Inflammatory macrophage treated with lipopolysaccharide for 1 hour (primary cell): ENCODE data around the gene CUL9.
A peak's percentile ranks its signal among the peaks of the same experiment; 100 is the strongest.

Experiments
- DNase-seq, 2 donors: peaks; one replicate each; pipeline ENCODE4 v3.0.0-alpha.2; 2020 to 2022

CUL9 gene

DNA sequence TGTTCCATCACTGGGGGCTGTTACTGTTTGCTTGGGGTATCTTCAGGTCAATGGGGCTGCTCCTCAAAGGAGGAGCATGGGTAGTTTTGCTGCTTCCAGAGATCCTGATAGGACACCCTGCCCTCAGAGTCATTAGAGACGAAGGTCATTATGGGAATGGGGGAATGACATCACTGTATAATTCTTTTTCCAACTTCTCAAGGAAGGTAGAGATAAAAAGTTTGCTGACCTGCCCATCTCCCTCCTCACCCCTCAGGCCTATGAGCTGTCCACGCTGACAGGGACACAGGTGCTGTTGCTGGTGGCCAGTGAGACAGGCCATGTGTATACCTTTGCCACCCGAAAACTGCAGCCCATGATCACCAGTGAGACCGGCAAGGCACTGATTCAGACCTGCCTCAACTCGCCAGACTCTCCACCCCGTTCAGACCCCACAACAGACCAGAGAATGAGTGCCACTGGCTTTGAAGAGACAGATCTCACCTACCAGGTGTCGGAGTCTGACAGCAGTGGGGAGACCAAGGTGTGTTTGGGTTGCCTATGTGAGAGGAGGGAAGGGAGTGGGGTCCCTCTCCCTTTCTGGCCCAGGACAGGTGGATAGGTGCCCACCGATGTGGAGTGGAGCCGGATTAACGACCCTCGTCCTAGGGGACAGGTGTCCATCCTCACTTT is 8.3 kb upstream of the CUL9 start:
- DNase-seq: no peak

DNA sequence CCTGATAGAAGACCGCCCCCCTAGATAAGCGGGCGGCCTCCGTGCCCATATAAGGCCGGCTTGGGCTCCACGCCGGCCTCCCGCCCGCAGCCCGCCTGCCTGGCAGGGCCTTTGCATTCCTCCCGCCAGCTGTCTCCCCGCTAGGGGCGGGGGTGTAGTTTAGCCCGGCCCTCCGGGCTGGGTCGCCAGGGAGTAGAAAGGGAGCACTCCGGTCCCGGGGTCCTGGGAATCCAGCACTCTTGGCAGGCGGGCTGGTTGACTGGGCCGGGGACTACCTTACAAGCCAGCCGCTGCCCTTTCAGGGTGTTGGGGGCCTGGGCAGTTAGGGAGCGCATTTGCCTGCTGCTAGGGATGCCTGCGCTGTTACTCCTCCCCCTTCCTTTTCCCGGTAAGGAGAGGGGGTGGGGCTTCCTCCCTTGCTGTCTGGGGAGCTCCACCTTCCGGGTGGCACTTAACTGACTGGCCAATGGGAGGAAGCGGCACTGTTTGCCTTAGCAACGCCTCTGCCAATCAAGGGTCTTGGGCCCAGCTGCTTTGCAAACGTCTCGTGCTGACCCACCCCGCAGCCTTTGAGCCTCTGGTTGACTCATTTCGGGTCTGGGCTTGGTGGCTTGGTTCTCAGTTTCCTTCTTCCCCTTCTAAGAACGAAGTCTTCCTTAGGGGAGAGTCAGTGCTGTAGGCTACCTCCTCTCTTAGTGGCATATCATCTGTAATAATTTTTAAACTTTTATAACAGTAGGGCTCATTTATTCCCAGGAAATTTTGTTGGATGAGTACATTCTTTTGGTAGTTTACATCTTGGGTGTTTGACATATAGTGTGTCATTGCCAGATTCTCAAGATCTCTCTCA is 7.5 kb upstream of the CUL9 start:
- peak; percentile 97 to 99 for DNase-seq

DNA sequence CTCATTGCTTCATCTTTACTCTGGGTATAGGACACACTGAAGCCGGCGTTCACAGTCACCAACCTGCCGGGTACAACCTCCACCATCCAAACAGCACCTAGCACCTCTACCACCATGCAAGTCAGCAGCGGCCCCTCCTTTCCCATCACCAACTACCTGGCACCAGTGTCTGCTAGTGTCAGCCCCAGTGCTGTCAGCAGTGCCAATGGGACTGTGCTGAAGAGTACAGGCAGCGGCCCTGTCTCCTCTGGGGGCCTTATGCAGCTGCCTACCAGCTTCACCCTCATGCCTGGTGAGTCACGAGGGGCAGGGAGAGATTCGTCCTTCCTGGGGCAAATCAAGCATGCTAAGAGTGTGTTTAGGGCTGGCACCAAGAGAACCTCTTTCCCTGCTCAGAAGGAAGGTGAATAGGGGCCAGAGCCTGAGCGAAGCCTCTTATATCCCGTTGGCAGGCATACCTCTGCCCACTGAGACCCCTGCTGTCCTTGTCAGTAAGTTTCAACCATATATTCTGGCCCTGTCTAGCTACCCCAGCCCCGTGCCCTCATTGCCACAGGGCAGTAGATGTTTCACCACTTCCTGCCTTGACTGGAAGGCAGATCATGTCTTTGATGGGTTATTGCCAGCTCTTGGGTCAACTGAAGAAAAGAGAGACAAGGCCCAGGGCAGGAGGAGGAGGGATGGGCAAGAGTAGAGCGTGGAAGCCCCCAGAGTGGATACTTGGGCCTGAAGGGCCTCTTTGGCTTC is 6.1 kb upstream of the CUL9 start:
- DNase-seq: no peak

DNA sequence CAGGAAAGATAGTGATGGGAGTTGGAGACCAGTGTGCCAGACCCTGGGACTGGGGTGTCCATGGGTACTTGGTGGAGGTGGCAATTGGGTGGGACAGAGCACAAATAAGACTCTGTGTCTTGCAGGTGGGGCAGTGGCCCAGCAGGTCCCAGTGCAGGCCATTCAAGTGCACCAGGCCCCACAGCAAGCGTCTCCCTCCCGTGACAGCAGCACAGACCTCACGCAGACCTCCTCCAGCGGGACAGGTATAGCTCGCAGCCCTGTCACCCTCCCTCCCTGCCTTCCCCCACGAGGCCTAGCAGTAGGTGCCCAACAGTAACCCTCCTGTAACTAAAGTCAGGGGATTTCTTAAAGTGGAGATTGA is 5.6 kb upstream of the CUL9 start:
- DNase-seq: no peak

DNA sequence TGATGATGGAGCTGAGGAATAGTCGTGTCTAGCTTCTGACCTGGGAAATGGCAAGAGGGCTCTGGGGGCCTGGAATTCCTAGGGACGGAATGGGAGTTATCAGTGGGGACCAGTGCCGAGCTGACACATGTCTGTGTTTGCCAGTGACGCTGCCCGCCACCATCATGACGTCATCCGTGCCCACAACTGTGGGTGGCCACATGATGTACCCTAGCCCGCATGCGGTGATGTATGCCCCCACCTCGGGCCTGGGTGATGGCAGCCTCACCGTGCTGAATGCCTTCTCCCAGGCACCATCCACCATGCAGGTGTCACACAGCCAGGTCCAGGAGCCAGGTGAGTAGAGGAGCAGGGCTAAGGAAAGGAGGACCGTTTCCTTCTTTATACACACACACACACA is 3.8 kb upstream of the CUL9 start:
- DNase-seq: no peak

DNA sequence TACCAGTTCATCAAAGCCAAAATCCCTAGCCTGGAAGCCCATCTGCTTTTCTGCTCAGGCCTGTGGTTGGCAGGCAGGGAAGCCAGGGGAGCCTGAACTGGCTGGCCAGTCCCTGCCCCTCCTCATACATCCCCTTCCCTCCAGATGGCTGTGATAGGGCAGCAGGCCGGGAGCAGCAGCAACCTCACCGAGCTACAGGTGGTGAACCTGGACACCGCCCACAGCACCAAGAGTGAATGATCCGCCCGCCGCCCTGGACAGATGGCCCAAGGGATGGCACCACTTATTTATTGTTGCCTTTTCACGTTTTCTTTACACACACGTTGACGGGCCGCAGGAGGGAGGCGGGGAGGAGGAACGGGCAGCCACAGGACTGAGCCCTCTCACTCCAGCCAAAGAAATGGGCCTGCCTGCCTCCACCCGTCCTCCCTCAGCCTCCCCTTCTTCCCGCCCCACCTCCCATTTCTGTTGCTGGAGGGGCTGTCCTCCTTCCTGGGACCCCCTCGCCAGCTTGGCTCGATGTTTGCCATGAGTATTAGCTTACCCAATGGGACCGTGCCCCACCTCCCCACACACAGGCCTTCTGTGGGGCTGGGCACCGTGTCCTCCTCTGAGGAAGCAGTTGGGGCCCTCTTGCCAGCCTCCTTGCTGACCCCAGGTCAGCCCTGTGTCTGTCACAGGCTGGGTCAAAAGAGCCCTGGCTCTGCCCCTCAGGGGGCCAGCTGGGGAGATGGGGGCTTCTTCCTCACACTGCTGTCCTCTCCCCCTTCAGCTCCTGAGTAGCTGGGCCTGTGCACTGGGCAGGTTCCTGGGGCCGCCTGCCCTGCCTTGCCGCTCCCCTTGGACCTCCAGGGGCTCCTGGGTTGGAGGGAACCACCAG is 2.8 kb upstream of the CUL9 start:
- DNase-seq: no peak

DNA sequence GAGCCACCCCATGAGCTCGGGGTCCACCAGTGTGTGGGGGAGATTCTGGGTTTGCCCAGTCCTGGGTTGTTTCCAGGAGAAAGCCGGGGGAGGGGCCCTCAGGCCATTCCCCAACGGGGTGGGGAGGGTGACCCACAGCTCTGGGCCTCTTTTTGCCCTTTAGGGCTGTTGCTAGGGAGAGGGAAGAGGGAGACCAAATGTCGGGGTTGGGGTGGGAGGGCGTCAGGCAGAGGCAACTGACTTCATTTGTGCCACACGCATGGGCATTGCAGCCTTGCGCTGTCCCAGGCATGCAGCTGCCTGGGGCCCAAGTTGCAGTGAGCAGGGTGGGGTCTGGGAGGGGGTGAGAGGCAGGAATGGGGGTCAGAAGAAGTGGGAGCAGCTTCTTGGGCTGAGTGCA is 1.9 kb upstream of the CUL9 start:
- DNase-seq: no peak

DNA sequence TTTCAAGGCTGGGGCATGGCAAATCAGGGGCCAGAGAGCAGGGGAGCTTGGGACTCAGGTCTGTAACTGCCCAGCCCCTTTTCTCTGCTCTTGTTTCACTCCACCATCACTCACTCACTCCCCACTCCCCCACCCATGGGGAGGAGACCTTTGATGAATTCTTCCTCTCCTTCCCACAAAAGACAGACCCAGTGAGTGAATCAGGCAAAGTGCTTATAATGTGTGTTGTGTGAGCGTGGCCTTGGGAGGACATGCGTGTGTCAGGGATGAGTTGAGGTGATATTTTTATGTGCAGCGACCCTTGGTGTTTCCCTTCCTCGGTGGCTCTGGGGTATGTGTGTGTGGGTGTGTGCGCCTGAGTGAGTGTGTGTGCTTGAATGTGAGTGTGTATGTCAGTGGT is 1.0 kb upstream of the CUL9 start:
- DNase-seq: no peak

DNA sequence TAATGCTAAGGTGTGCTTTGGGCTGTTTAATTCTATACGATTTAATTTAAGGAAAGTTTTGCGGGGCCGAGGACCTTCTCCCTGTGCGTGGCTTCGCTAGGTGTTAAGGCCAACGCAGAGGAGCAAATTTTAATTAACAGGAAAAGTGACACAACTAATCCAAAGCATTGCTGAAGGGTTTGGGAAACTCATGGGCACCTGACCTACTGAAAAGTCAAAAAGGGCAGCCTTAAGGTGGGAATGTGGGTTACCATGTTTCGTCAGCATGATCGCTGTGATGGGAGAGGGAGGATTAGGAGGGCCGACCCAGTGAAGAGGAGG is 415 bp upstream of the CUL9 start:
- DNase-seq: no peak

DNA sequence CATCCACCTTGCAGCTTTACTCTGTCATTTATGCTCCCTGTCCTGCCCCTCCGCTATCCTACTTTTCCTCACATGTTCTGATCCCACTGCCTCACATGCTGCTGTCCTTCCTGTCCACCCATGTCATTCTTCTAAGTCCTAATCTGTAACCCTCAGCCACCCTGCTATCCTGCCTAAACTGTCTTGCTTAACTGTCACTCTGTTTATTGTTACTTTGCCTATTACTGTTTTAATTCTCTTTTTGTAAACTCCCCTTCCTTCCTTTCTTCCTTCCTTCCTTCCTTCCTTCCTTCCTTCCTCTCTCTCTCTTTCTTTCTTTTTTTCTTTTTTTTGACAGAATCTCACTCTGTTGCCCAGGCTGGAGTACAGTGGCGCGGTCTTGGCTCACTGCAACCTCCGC is 1.4 kb downstream of the CUL9 start:
- no peak for DNase-seq

DNA sequence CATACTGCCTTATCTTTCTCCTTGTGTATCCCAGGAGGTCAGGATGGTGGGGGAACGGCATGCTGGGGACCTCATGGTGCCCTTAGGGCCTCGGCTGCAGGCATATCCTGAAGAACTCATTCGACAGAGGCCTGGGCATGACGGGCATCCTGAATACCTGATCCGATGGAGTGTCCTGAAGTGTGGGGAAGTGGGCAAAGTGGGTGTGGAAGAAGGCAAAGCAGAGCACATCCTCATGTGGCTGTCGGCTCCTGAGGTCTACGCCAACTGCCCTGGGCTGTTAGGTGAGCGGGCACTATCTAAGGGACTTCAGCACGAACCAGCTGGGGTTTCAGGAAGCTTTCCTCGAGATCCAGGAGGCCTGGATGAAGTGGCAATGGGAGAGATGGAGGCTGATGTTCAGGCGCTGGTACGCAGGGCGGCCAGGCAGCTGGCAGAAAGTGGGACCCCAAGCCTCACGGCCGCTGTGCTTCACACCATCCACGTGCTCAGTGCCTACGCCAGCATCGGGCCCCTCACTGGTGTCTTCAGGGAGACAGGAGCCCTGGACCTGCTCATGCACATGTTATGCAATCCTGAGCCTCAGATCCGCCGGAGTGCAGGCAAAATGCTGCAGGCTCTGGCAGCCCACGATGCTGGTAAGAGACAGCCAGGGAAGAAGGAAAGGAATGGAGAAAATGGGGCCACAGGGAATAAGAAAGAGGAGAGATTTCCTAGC is 2.4 kb downstream of the CUL9 start:
- no peak for DNase-seq

DNA sequence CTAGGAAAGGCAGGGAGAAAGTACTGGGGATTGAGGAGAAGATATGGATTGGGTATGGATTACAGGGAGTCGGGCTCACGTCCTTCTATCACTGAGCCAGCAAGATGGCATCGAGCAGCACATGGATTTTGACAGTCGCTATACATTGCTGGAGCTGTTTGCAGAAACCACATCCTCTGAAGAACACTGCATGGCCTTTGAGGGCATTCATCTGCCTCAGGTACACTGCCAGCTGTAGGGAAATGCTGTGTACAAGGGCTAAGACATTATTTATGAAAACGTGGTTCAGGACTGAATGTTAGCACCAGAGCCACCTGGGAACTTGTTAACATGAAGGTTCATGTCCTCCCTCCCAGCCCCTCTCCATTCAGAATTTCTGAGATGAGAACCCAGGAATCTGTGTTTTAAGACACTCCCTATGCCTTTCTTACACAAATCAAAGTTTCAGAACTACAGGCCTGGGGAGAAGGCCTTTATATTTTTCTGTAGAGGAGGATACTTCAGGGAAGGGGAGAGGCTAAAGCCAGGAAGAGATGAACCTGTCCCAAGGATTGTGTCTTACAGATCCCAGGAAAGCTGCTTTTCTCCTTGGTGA is 3.5 kb downstream of the CUL9 start:
- DNase-seq: no peak

DNA sequence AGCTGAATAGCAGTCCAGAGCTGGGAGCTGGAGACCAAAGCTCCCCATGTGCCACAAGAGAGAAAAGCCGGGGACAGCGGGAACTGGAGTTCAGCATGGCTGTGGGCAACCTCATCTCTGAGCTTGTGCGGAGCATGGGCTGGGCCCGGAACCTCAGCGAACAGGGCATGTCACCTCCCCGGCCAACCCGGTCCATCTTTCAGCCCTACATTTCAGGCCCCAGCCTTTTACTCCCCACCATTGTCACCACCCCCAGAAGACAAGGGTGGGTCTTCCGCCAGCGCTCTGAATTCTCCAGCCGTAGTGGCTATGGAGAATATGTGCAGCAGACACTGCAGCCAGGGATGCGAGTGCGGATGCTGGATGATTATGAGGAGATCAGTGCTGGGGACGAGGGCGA is 4.0 kb downstream of the CUL9 start:
- DNase-seq: no peak

DNA sequence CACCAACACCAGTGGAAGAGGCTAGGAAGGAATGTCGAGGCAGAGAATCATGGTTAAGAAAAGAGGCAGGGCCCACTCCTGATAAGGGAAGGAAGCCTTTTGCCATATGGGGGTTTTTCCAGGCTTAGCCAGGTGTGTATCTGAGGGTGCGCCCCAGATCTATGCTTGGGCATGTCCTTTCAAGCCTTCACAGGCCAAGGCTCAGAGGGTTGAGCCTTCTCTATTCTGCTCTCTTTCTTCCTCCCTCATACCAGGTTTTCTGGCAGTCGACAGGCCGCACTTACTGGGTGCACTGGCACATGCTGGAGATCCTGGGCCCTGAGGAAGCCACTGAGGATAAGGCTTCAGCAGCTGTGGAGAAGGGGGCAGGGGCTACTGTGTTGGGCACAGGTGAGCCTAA is 4.7 kb downstream of the CUL9 start:
- DNase-seq: no peak

DNA sequence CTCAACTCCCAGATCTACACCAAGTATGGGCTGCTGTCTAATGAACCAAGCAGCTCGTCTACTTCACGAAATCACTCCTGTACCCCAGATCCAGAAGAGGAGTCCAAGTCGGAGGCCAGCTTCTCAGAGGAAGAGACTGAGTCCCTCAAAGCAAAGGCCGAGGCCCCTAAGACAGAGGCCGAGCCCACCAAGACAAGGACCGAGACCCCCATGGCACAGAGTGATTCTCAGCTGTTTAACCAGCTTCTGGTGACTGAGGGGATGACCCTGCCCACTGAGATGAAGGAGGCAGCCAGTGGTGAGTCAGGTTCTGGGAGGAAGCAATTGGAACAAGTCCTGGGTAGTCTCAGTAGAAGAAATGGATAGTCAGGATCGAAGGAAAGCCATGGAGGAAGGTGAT is 5.8 kb downstream of the CUL9 start:
- no peak for DNase-seq

DNA sequence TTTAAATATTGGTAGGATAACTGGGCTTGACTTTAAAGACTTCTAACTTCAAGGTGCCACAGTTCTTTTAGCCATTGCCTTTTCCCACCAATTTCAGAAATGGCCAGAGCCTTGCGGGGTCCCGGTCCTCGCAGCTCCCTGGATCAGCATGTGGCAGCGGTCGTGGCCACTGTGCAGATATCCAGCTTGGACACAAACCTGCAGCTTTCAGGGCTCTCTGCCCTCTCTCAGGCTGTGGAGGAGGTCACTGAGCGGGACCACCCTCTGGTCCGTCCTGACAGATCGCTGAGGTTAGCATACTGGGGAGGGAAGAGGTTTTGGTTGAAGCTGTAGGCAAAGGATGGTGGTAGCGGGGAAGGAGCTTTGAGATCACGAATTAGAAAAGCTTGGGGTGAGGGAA is 6.4 kb downstream of the CUL9 start:
- DNase-seq: no peak

DNA sequence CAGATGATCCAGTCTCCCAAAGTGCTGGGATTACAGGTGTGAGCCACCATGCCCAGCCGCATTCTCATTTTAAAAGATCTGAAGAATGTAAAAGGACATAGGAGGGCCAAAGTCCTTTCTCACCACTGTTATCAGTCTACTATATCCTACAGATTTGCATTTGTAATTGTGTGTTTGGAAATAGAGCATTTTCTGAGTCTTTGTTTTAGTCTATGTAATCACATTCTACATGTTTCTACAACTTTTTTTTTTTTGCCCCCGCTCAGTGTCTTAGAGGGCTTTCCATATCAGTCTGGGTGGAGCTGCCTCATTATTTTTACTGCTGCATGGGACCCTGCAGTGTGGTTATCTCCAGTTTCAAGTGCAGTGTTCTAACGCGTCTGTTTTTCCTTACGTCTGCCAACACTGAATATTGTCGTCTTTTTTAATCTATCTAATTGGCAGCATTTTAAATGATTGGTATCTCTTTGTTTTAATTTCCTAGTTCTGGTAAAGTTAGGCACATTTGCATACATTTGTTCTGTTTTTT is 7.8 kb downstream of the CUL9 start:
- no peak for DNase-seq

DNA sequence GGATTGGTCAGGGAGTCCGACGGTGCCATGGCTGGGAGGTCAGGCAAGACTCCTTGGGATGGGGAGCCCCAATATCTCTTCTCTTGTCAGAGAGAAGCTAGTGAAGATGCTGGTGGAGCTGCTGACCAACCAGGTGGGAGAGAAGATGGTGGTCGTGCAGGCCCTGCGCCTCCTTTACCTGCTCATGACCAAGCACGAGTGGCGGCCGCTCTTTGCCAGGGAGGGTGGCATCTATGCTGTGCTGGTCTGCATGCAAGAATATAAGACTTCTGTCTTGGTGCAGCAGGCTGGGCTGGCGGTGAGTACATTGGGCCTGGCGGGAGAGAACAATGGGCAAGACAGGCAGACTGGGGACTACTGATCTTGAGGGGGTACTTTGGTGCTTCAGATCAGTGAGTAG is 10.9 kb downstream of the CUL9 start:
- no peak for DNase-seq

DNA sequence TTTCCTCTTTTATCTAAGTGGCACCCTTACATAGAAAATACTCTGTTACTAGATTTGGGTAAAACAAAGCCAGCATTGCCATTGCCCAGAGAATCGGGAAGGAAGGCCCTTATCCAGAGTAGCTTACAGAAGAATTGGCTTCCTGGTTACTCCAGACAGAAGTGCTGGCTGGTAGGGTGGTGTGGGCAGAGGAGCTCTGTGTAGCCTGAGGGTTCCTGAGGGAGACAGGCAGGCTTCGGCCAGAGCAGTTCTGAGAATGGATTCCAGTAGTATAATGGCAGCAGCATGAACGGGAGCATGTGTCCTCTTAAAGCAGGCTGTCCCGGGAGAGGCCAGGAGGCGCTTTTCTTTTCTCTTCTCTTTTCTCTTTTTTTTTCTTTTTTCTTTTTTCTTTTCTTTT is 11.9 kb downstream of the CUL9 start:
- DNase-seq: no peak

DNA sequence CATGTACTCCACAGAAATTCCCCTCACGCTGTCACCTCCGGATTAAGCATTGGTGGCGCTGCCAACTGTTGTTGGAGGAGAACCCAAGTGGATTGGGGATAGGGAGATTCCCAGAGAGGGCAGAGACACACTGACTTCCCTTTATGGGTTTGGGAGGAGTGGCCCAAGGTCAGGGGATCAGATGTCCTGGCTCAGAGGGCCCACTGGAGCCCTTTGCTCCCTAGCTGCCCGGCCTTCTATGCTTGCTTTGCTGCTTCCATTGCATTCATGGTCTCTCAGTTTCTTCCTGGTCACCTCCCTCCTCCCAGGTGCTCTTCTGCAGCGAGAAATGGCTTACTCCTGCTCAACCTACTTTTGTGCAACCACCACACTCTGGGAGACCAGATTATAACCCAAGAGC is 14.3 kb downstream of the CUL9 start:
- no peak for DNase-seq

DNA sequence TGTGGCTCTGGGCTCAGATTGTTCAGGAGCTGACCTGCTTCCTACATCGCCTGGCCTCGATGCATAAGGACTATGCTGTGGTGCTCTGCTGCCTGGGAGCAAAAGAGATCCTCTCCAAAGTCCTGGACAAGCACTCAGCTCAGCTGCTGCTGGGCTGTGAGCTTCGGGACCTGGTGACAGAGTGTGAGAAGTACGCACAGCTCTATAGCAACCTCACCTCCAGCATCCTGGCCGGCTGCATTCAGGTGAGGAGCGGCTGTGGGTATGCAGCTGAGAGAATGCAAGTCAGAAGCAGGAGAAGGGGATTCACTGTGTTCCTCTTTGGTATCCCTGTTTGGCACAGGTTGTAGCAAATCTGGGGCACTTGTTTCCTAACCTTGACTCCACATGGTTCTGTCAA is 17.9 kb downstream of the CUL9 start:
- no peak for DNase-seq

DNA sequence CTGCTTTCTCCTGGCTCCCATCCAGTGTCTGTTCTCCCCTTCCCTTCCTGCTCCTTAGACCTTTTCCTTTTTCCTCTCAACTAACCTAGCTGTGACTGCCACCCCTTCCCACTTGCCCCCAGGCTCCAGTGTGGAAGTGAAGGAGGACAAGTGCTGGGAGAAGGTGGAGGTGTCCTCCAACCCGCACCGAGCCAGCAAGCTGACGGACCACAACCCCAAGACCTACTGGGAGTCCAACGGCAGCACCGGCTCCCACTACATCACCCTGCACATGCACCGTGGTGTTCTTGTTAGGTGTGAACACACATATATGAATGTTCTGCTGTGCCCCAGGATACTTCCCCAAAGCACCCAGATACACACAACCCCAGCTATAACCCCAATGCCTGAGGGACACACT is 18.5 kb downstream of the CUL9 start:
- DNase-seq: no peak
